Measurements from ENCODE around the gene DNASE1L2.

- TF ChIP-seq EZH2 (IDR thresholded peaks at IDR 0.05; ENCODE audit: low read depth, low read length, severe bottlenecking) = no peak
- no peak for TF ChIP-seq MAX (IDR thresholded peaks at IDR 0.05)
- no peak for TF ChIP-seq HDAC2 (IDR thresholded peaks at IDR 0.05; ENCODE audit: borderline replicate concordance in 1 of 2, low read depth in 2 of 2, low read length in 2 of 2)
- no peak for TF ChIP-seq CTCF (IDR thresholded peaks at IDR 0.05; ENCODE audit: control extremely low read depth in 1 of 3, insufficient read depth in 1 of 3, low read depth in 1 of 3, low read length in 3 of 3)
- no peak for TF ChIP-seq YY1 (IDR thresholded peaks at IDR 0.05; ENCODE audit: low read depth, low read length)
- no peak for TF ChIP-seq POLR2AphosphoS5 (IDR thresholded peaks at IDR 0.05; ENCODE audit: low read depth, low read length)
- no peak for TF ChIP-seq EP300 (IDR thresholded peaks at IDR 0.05; ENCODE audit: borderline replicate concordance in 1 of 2, low read depth in 2 of 2, low read length in 2 of 2)
- TF ChIP-seq CHD2 (IDR thresholded peaks at IDR 0.05; ENCODE audit: low read length) = no peak
- TF ChIP-seq RAD21 (IDR thresholded peaks at IDR 0.05 in 1 of 2, conservative IDR thresholded peaks at IDR 0.05 in 1 of 2; ENCODE audit: low read depth in 2 of 2, low read length in 2 of 2) = no peak
- TF ChIP-seq SP1 (IDR thresholded peaks at IDR 0.05; ENCODE audit: low read depth, low read length) = no peak
- TF ChIP-seq GTF2F1 (IDR thresholded peaks at IDR 0.05; ENCODE audit: borderline replicate concordance, low read depth, low read length) = no peak
- TF ChIP-seq SUZ12 (IDR thresholded peaks at IDR 0.05; ENCODE audit: low read length) = no peak
- TF ChIP-seq TAF1 (IDR thresholded peaks at IDR 0.05; ENCODE audit: low read depth, low read length) = no peak
Measured at GRCh38 chr16:2194166-2194834, 41.9 kb upstream of the DNASE1L2 start.

Data from H1 (cell line).